Ishikawa (cell line): ENCODE results near the gene PTPRE.

Source experiments
- CEBPB ChIP-seq: IDR thresholded peaks from 2 replicates; pipeline ENCODE4 v1.6.1; 2012
- CREB1 ChIP-seq: IDR thresholded peaks from 2 replicates; pipeline ENCODE4 v1.6.1; 2012; ENCODE audit warnings: low read depth
- EGR1 ChIP-seq: IDR thresholded peaks from 2 replicates; pipeline ENCODE4 v1.6.1; 2012
- EP300 ChIP-seq: IDR thresholded peaks from 2 replicates; pipeline ENCODE4 v1.6.1; 2012; ENCODE audit warnings: borderline replicate concordance
- FOXM1 ChIP-seq: IDR thresholded peaks from 2 replicates; pipeline ENCODE4 v1.6.1; 2012; ENCODE audit warnings: low read depth, borderline replicate concordance
- NFIC ChIP-seq: IDR thresholded peaks from 2 replicates; pipeline ENCODE4 v1.6.1; 2012
- RAD21 ChIP-seq: IDR thresholded peaks from 2 replicates; pipeline ENCODE4 v1.6.1; 2012; ENCODE audit warnings: low read depth
- REST ChIP-seq: IDR thresholded peaks from 2 replicates; pipeline ENCODE4 v1.6.1; 2012; ENCODE audit warnings: low read depth, mild to moderate bottlenecking
- TAF1 ChIP-seq: IDR thresholded peaks from 2 replicates; pipeline ENCODE4 v1.6.1; 2012; ENCODE audit warnings: low read depth, mild to moderate bottlenecking
- TCF12 ChIP-seq: IDR thresholded peaks from 2 replicates; pipeline ENCODE4 v1.6.1; 2012; ENCODE audit warnings: low read depth
- TEAD4 ChIP-seq: IDR thresholded peaks from 2 replicates; pipeline ENCODE4 v1.6.1; 2012
- USF1 ChIP-seq: IDR thresholded peaks from 2 replicates; pipeline ENCODE4 v1.6.1; 2012
- YY1 ChIP-seq: IDR thresholded peaks from 2 replicates; pipeline ENCODE4 v1.6.1; 2012; ENCODE audit warnings: low read depth
- ZBTB7A ChIP-seq: IDR thresholded peaks from 2 replicates; pipeline ENCODE4 v1.6.1; 2012; ENCODE audit warnings: low read depth
- TF ChIP-seq, protein P1 (sequence below): IDR thresholded peaks from 2 replicates; pipeline ENCODE4 v1.6.1; 2012

Gene PTPRE

GRCh38 chr10:128056303-128057050, 149.6 kb downstream of the PTPRE start:
- TF ChIP-seq, protein P1, sequence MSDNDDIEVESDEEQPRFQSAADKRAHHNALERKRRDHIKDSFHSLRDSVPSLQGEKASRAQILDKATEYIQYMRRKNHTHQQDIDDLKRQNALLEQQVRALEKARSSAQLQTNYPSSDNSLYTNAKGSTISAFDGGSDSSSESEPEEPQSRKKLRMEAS = no peak
- TF ChIP-seq RAD21 (no peak), TAF1 (no peak), CREB1 (no peak), USF1 (no peak), CEBPB (no peak), NFIC (no peak), FOXM1 (no peak), YY1 (no peak), EGR1 (no peak), TEAD4 (no peak), EP300 (no peak), ZBTB7A (no peak), TCF12 (no peak), REST (no peak)

DNA sequence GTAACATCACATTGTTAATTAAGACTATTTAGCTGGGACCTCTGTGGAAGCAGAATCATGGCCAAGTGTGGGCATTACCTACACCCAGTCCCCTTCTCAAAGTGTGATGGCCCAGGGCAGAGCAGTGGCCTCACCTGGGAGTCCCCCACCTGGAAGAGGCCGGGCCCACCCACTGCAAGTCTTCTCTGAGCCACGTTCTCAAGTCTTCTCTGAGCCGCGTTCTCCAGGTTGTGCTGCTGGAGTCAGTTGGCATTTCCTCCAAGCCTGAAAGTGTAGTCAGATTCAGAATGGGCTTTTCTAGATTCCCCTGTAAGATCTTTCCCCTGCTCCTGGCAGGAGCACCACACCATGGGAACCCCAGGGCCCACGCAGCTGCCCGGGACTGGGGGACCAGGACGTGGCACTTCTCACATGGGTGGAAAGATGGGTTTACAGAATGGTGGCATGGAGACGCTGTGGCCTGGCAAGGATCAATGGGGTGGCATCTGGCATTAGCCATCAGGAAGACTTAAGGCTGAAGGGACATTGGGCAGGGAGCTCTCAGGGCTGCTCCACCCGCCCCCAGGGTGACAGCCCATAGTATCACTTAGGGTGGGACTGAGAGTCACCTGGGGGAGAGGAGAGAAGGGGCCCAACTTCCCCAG, 151.3 kb downstream of the PTPRE start:
- TF ChIP-seq USF1 (no peak), REST (no peak), RAD21 (no peak), EP300 (no peak), TCF12 (no peak), TEAD4 (no peak), YY1 (no peak), ZBTB7A (no peak), CEBPB (no peak), EGR1 (no peak), CREB1 (no peak)

DNA sequence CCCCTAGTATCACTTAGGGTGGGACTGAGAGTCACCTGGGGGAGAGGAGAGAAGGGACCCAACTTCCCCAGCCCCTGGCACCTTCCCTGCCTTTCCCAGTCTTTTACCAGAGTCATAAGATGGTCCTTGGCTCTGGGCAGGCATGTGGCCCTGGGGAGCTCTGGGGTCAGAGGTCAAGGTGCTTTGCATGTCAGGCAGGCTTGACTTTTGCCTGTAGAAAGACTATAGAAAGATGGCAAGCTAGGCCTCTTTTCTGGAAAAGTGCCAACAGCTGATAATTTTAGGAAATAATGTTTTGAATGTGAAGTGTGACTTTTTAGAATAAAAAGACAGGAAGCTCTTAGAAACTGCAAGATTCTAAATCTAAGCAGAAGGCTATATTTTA, 151.8 kb downstream of the PTPRE start:
- TF ChIP-seq FOXM1 = no peak
- TF ChIP-seq CREB1 = no peak
- TF ChIP-seq REST = no peak
- no peak for TF ChIP-seq TCF12
- TF ChIP-seq EP300 = no peak
- no peak for TF ChIP-seq NFIC
- TF ChIP-seq TEAD4 = no peak
- TF ChIP-seq ZBTB7A = no peak
- TF ChIP-seq, protein P1 = no peak
- TF ChIP-seq YY1 = no peak
- TF ChIP-seq RAD21 = no peak
- no peak for TF ChIP-seq USF1
- no peak for TF ChIP-seq CEBPB
